Liver (tissue), 3 donors: Measurements from ENCODE around the gene RGS3.

Experiments used
- ATF3 ChIP-seq: IDR thresholded peaks from 2 replicates; pipeline ENCODE4 v1.6.1; 2016; ENCODE audit warnings: antibody characterized with exemption
- CTCF ChIP-seq: fragments of 150-350 bp; IDR thresholded peaks from 2 replicates; pipeline ENCODE4 v1.5.1; 2017; ENCODE audit warnings: improper control_type of control experiment, low read depth, low read length; ENCODE audit not compliant: missing input control
- FOXA1 ChIP-seq: IDR thresholded peaks from 2 replicates; pipeline ENCODE4 v1.6.1; 2016; ENCODE audit warnings: antibody characterized with exemption
- GABPA ChIP-seq, 2 donors: IDR thresholded peaks in 1 of 2; conservative IDR thresholded peaks in 1 of 2; 2 replicates each; pipeline ENCODE4 v1.6.1; 2016; ENCODE audit warnings: antibody characterized with exemption in 2 of 2, mild to moderate bottlenecking in 1 of 2, moderate library complexity in 1 of 2
- JUND ChIP-seq, 2 donors: IDR thresholded peaks; 2 replicates each; pipeline ENCODE4 v1.6.1; 2016; ENCODE audit warnings: antibody characterized with exemption in 2 of 2
- MAX ChIP-seq: IDR thresholded peaks from 2 replicates; pipeline ENCODE4 v1.6.1; 2016; ENCODE audit warnings: antibody characterized with exemption
- RAD21 ChIP-seq, 2 donors: IDR thresholded peaks; 2 replicates each; pipeline ENCODE4 v1.6.1; 2016; ENCODE audit warnings: antibody characterized with exemption in 2 of 2, mild to moderate bottlenecking in 2 of 2
- SP1 ChIP-seq: IDR thresholded peaks from 2 replicates; pipeline ENCODE4 v1.6.1; 2018; ENCODE audit warnings: antibody characterized with exemption, mild to moderate bottlenecking
- TAF1 ChIP-seq: conservative IDR thresholded peaks from 2 replicates; pipeline ENCODE4 v1.6.1; 2016; ENCODE audit warnings: antibody characterized with exemption, mild to moderate bottlenecking
- donor health status: healthy.
- donor health status: healthy.

DNA sequence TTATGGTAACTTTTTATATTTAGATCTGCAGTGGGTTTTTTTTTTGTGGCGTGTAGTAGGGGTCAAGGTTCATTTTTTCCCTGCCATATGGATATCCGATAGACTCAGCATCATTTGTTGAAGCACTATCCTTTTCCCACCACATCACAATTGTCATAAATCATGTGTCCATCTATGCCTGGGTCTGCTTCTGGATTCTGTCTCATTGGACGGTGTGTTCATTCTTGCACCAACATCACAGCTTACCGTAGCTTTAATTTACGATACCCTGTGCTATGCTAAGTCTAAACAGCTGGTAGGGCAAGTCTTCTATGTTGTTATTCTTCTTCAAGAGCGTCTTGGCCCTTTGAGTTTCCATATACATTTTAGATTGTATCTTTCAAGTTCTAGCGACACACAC lies 175.0 kb downstream of the RGS3 start:
- TF ChIP-seq ATF3 (no peak), CTCF (no peak), MAX (no peak), SP1 (no peak), FOXA1 (no peak), RAD21 (IDR thresholded peaks at IDR 0.05) (no peak), GABPA (IDR thresholded peaks at IDR 0.05 in 1 of 2, conservative IDR thresholded peaks at IDR 0.05 in 1 of 2) (no peak), TAF1 (no peak), JUND (IDR thresholded peaks at IDR 0.05) (no peak)
